ENCODE measurements around the gene FABP1. TPM values are rescaled to one million over a fixed set of nuclear protein-coding genes. Genes with fewer than 3 reads are reported as not detected.

FABP1 gene
- polyA plus RNA-seq, 1 experiment, result not detected

- no peaks in the 10 kb centered on the region for H3K36me3 ChIP-seq (ENCODE audit: control insufficient read depth, insufficient read depth, low read length)
- DNase-seq (ENCODE audit: low read depth), result no peak
- ChIA-PET CTCF (interaction anchor here (0.8 kb wide), 1 partner anchor 11 kb away, joined by 3 read pairs; no protein-coding TSS in a partner anchor), POLR2A (interaction anchor here (0.6 kb wide), 1 partner anchor 14 kb away, joined by 5 read pairs; no protein-coding TSS in a partner anchor)
- TF ChIP-seq, protein P1, sequence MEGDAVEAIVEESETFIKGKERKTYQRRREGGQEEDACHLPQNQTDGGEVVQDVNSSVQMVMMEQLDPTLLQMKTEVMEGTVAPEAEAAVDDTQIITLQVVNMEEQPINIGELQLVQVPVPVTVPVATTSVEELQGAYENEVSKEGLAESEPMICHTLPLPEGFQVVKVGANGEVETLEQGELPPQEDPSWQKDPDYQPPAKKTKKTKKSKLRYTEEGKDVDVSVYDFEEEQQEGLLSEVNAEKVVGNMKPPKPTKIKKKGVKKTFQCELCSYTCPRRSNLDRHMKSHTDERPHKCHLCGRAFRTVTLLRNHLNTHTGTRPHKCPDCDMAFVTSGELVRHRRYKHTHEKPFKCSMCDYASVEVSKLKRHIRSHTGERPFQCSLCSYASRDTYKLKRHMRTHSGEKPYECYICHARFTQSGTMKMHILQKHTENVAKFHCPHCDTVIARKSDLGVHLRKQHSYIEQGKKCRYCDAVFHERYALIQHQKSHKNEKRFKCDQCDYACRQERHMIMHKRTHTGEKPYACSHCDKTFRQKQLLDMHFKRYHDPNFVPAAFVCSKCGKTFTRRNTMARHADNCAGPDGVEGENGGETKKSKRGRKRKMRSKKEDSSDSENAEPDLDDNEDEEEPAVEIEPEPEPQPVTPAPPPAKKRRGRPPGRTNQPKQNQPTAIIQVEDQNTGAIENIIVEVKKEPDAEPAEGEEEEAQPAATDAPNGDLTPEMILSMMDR (IDR thresholded peaks at IDR 0.05; ENCODE audit: insufficient read depth, low read depth, low read length), result no peak
- H3K27me3 ChIP-seq (ENCODE audit: control insufficient read depth, insufficient read depth, low read length), result peaks cover 6% of the 10 kb centered on the region; the same call in 1 of the 2 replicates
- no peak overlapping the region for H3K4me3 ChIP-seq (ENCODE audit: low read depth, low read length)
Measured at GRCh38 chr2:88085602-88086001, 42.3 kb downstream of the FABP1 start.

GRCh38 chr2:88085099-88085498 lies 42.8 kb downstream of the FABP1 start:
- POLR2A ChIA-PET, result interaction anchor here (0.6 kb wide), 1 partner anchor 14 kb away, joined by 5 read pairs; no protein-coding TSS in a partner anchor
- CTCF ChIA-PET, result interaction anchor here (0.8 kb wide), 1 partner anchor 12 kb away, joined by 3 read pairs; no protein-coding TSS in a partner anchor
- TF ChIP-seq, protein P1 (IDR thresholded peaks at IDR 0.05; ENCODE audit: insufficient read depth, low read depth, low read length), result no peak

DNA sequence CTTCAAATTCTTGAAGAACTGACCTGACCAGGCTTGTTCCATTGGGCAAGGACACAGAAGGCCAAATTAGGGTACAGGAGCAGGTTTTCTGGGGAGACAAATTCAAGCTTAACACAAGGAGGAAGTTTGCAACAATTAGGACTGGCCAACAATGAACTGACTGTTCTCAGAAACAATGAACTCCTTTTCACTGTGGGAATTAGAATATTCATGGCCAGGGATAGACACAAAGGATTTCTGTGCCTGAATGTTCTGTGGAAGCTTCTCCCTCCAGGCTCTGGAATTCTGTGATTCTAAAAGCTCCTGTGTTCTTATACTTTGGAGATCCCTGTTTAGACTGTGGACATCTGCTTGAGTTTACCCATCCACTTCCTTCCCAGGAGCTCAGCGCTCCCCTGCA lies 45.1 kb downstream of the FABP1 start:
- H3K27me3 ChIP-seq (ENCODE audit: control insufficient read depth, insufficient read depth, low read length), result peaks cover 6% of the 10 kb centered on the region; the same call in 1 of the 2 replicates
- H3K36me3 ChIP-seq (ENCODE audit: control insufficient read depth, insufficient read depth, low read length), result no peaks in the 10 kb centered on the region
- no peak for DNase-seq (ENCODE audit: low read depth)
- ChIA-PET POLR2A (no interaction called here), CTCF (interaction anchor here (1.0 to 2.6 kb wide), 3 partner anchors 9 to 22 kb away, joined by 3 to 21 read pairs (median 4); no protein-coding TSS in a partner anchor)
- TF ChIP-seq, protein P1 (IDR thresholded peaks at IDR 0.05; ENCODE audit: insufficient read depth, low read depth, low read length), result no peak
- H3K4me3 ChIP-seq (ENCODE audit: low read depth, low read length), result no peak overlapping the region

More at GRCh38 chr2:88085099-88085498, 42.8 kb downstream of the FABP1 start:
- DNase-seq (ENCODE audit: low read depth), result no peak
- no peak overlapping the region for H3K4me3 ChIP-seq (ENCODE audit: low read depth, low read length)
- H3K27me3 ChIP-seq (ENCODE audit: control insufficient read depth, insufficient read depth, low read length), result peaks cover 6% of the 10 kb centered on the region; the same call in 1 of the 2 replicates
- no peaks in the 10 kb centered on the region for H3K36me3 ChIP-seq (ENCODE audit: control insufficient read depth, insufficient read depth, low read length)

- peaks cover 6% of the 10 kb centered on the region; the same call in 1 of the 2 replicates for H3K27me3 ChIP-seq (ENCODE audit: control insufficient read depth, insufficient read depth, low read length)
- DNase-seq (ENCODE audit: low read depth), result no peak
- no peak overlapping the region for H3K4me3 ChIP-seq (ENCODE audit: low read depth, low read length)
- no peaks in the 10 kb centered on the region for H3K36me3 ChIP-seq (ENCODE audit: control insufficient read depth, insufficient read depth, low read length)
- CTCF ChIA-PET, result interaction anchor here (1.3 to 2.6 kb wide), 3 partner anchors 9 to 22 kb away, joined by 4 to 21 read pairs (median 6); no protein-coding TSS in a partner anchor
- POLR2A ChIA-PET, result no interaction called here
- TF ChIP-seq, protein P1 (IDR thresholded peaks at IDR 0.05; ENCODE audit: insufficient read depth, low read depth, low read length), result no peak
Measured at GRCh38 chr2:88081924-88082608, 45.8 kb downstream of the FABP1 start.

DNA sequence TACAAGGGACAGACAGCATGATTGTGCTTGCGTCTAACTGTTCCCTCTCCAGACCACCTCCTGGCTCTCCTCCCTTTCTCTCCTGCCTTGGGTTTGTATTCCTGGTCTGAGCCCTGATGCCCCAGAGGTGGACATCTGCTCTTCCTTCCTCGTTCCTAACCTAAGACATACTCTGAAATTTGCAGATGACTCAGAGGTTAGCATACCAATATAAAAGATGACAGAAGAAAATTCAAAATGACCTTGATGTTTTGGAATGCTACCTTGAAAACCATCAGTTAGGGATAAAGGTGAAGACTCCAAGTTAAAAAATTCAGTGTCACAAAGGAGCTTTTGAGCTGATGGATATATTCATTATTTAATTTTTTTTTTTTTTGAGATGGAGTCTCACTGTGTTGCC lies 47.3 kb downstream of the FABP1 start:
- TF ChIP-seq, protein P1 (IDR thresholded peaks at IDR 0.05; ENCODE audit: insufficient read depth, low read depth, low read length), result no peak

More for the DNA sequence above, 47.3 kb downstream of the FABP1 start:
- Histone ChIP-seq H3K36me3 (ENCODE audit: control insufficient read depth, insufficient read depth, low read length) (no peaks in the 10 kb centered on the region), H3K27me3 (ENCODE audit: control insufficient read depth, insufficient read depth, low read length) (peaks cover 4% of the 10 kb centered on the region; the same call in 1 of the 2 replicates), H3K4me3 (ENCODE audit: low read depth, low read length) (no peak overlapping the region)
- POLR2A ChIA-PET, result no interaction called here
- no peak for DNase-seq (ENCODE audit: low read depth)
- CTCF ChIA-PET, result no interaction called here

All from BJ (cell line).